ENCODE results near the gene SYNJ2BP. TPM values are rescaled to one million over a fixed set of nuclear protein-coding genes. Genes with fewer than 3 reads are reported as not detected.
"Not testable (repeated sequence)": the region's sequence is repeated elsewhere in the genome, so short reads cannot be mapped to it uniquely, and the experiment has no call there.

SYNJ2BP gene
- total RNA-seq, 1 experiment from 2014 or later, result 27.9 TPM

GRCh38 chr14:70419270-70419931 lies 2.5 kb upstream of the SYNJ2BP start:
- H3K27ac Mint-ChIP-seq; POLR2A ChIA-PET; H3K9me3 Mint-ChIP-seq; CTCF ChIA-PET; ATAC-seq; H3K27me3 Mint-ChIP-seq (ENCODE audit: low read depth); H3K4me3 Mint-ChIP-seq; H3K36me3 Mint-ChIP-seq; DNase-seq (ENCODE audit: low spot score): not testable (repeated sequence)
- peak; percentile 84 for TF ChIP-seq ZSCAN18 (CRISPR knock-in tag; IDR thresholded peaks at IDR 0.05)
- 0 out of 2 replicates have a peak, but pooled peaks have one; percentile 57 for TF ChIP-seq ZNF532 (CRISPR knock-in tag; IDR thresholded peaks at IDR 0.05; ENCODE audit: borderline replicate concordance)
- TF ChIP-seq ZNF396 (CRISPR knock-in tag; IDR thresholded peaks at IDR 0.05; ENCODE audit: borderline replicate concordance), result 0 out of 2 replicates have a peak, but pooled peaks have one; percentile 42
- H3K4me1 Mint-ChIP-seq, result peaks cover 21% of the 10 kb centered on the region

GRCh38 chr14:70416338-70416724 lies 559 bp downstream of the SYNJ2BP start:
- Mint-ChIP-seq H3K4me1 (peaks cover 26% of the 10 kb centered on the region), H3K36me3 (peaks cover 4% of the 10 kb centered on the region), H3K27me3 (ENCODE audit: low read depth) (no peaks in the 10 kb centered on the region), H3K27ac (peak overlapping the region; percentile 99), H3K9me3 (no peaks in the 10 kb centered on the region; the same call in 1 of the 2 replicates), H3K4me3 (peak overlapping the region; percentile 98)
- ATAC-seq, result peak; percentile 12
- DNase-seq (ENCODE audit: low spot score), result no peak
- POLR2A ChIA-PET, result no interaction called here
- CTCF ChIA-PET, result no interaction called here
- TF ChIP-seq ZNF416 (CRISPR knock-in tag; IDR thresholded peaks at IDR 0.05), result no peak
- TF ChIP-seq ESRRA (CRISPR knock-in tag; IDR thresholded peaks at IDR 0.05; ENCODE audit: borderline replicate concordance), result no peak
- TF ChIP-seq ZNF671 (CRISPR knock-in tag; IDR thresholded peaks at IDR 0.05), result no peak
- no peak for TF ChIP-seq ZNF281 (CRISPR knock-in tag; IDR thresholded peaks at IDR 0.05)
- no peak for TF ChIP-seq SMAD4 (CRISPR knock-in tag; IDR thresholded peaks at IDR 0.05)
- no peak for TF ChIP-seq EMX1 (CRISPR knock-in tag; IDR thresholded peaks at IDR 0.05)
- no peak for TF ChIP-seq JUN (CRISPR knock-in tag; IDR thresholded peaks at IDR 0.05)
- TF ChIP-seq ZNF532 (CRISPR knock-in tag; IDR thresholded peaks at IDR 0.05; ENCODE audit: borderline replicate concordance), result no peak
- no peak for TF ChIP-seq ZNF232 (CRISPR knock-in tag; IDR thresholded peaks at IDR 0.05)
- no peak for TF ChIP-seq ETV6 (CRISPR knock-in tag; IDR thresholded peaks at IDR 0.05)
- no peak for TF ChIP-seq IRF1 (CRISPR knock-in tag; IDR thresholded peaks at IDR 0.05)
- TF ChIP-seq FOXP4 (CRISPR knock-in tag; IDR thresholded peaks at IDR 0.05), result no peak
- no peak for TF ChIP-seq NR3C1 (CRISPR knock-in tag; conservative IDR thresholded peaks at IDR 0.05; ENCODE audit: low read depth)
- TF ChIP-seq USF2 (CRISPR knock-in tag; IDR thresholded peaks at IDR 0.05), result no peak
